ENCODE data around the gene RELT. TPM values are rescaled to one million over a fixed set of nuclear protein-coding genes. Genes with fewer than 3 reads are reported as not detected.

The RELT gene
- total RNA-seq, 2 donors from 2014 or later, result 139 to 169 TPM

DNA sequence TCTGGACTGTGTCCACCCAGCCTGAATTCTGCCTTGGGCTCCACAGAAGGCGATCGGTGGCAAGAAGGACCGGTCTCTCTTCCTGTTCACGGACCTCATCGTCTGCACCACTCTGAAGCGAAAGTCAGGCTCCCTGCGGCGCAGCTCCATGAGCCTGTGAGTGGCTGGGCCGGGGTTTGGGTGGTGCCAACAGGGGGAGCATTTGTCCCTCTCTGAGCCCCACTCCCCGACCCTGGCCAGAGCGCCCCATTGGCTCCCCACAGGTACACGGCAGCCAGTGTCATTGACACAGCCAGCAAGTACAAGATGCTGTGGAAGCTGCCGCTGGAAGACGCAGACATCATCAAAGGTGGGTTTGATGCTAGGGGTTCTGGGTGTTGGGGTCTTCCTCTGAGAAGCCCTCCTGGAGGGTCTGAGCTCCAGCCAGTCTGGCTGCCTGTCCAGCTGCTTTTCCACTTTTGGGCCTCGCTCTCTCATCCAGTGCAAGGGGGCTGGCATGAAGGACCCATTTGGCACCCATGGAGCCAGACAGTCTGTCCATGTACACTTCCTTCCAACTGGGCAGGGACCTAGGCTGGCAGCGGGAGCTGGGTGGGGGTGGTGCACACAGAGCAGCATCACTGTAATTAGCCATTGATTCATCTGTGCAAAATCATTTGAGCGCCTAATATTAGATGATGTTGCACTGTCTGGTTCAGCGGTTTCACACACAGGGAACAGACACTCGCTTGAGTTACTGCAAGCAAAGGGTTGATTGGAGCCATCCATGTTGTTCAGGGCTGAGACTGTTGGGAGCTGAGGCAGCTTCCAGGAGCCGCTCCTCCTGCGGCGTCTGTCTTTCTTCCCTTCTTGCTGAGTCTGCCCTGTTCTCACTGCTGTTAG, 19.0 kb upstream of the RELT start:
- H3K9me3 ChIP-seq (ENCODE audit: control insufficient read depth, low read length, poor library complexity, severe bottlenecking), result no peaks in the 10 kb centered on the region
- peaks cover 11% of the 10 kb centered on the region for H3K4me1 Mint-ChIP-seq
- no peak overlapping the region for H3K27ac Mint-ChIP-seq
- H3K27me3 Mint-ChIP-seq, result no peaks in the 10 kb centered on the region
- DNase-seq (no peak), ATAC-seq (no peak)
- H3K4me3 Mint-ChIP-seq, result no peak overlapping the region
- H3K36me3 Mint-ChIP-seq (ENCODE audit: low read depth), result peaks cover 2% of the 10 kb centered on the region

DNA sequence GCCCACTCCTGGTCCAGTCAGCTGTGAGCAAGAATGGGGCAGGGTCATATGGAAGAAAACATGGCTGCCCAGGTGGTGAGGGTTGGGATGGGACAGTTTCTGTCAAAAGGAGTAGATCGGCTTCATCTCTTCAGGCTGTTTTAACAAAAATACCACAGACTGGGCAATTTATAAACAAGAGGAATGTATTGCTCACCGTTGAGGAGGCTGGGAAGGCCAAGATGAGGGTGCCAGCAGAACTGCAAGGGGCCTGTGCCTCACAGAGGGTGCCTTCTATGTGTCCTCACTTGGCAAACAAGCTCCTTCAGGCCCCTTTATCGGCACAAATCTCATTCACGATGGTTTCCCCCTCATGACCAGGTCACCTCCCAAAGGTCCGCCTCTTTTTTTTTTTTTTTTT, 18.1 kb upstream of the RELT start:
- Mint-ChIP-seq H3K27ac (no peak overlapping the region), H3K4me1 (peaks cover 8% of the 10 kb centered on the region), H3K27me3 (no peaks in the 10 kb centered on the region), H3K36me3 (ENCODE audit: low read depth) (peaks cover 2% of the 10 kb centered on the region), H3K4me3 (no peak overlapping the region)
- ATAC-seq (no peak), DNase-seq (no peak)
- H3K9me3 ChIP-seq (ENCODE audit: control insufficient read depth, low read length, poor library complexity, severe bottlenecking), result no peaks in the 10 kb centered on the region

DNA sequence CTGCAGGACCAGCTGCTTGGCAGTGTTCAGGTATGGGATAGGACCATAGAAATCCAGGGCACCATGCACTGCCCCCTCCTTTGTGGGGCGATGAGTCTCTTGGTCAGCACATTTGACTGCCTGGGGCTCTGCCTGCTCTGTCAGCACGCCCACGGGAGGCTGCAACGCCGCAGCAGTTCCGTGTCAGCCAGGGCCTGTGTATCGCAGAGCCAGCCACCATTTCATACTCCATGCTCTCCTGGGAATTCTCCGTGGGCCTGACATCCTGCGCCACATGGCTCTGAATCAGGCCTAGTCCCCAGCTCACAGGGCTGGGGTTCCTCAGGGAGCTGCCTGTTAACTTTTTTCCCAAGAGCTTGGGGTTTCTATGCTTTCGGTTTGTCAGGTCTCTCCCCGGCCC, 16.9 kb upstream of the RELT start:
- Mint-ChIP-seq H3K4me3 (no peak overlapping the region), H3K27ac (no peak overlapping the region)
- ATAC-seq, result no peak

GRCh38 chr11:73359930-73360742, 16.1 kb upstream of the RELT start:
- ATAC-seq, result peak; percentile 67
- DNase-seq, result no peak
- Mint-ChIP-seq H3K27me3 (no peaks in the 10 kb centered on the region), H3K4me1 (peaks cover 6% of the 10 kb centered on the region), H3K36me3 (ENCODE audit: low read depth) (peaks cover 2% of the 10 kb centered on the region), H3K27ac (no peak overlapping the region), H3K4me3 (no peak overlapping the region)
- H3K9me3 ChIP-seq (ENCODE audit: control insufficient read depth, low read length, poor library complexity, severe bottlenecking), result no peaks in the 10 kb centered on the region

More for the DNA sequence above, 16.9 kb upstream of the RELT start:
- no peak for DNase-seq
- Mint-ChIP-seq H3K27me3 (no peaks in the 10 kb centered on the region), H3K36me3 (ENCODE audit: low read depth) (peaks cover 2% of the 10 kb centered on the region), H3K4me1 (peaks cover 6% of the 10 kb centered on the region)
- H3K9me3 ChIP-seq (ENCODE audit: control insufficient read depth, low read length, poor library complexity, severe bottlenecking), result no peaks in the 10 kb centered on the region

DNA sequence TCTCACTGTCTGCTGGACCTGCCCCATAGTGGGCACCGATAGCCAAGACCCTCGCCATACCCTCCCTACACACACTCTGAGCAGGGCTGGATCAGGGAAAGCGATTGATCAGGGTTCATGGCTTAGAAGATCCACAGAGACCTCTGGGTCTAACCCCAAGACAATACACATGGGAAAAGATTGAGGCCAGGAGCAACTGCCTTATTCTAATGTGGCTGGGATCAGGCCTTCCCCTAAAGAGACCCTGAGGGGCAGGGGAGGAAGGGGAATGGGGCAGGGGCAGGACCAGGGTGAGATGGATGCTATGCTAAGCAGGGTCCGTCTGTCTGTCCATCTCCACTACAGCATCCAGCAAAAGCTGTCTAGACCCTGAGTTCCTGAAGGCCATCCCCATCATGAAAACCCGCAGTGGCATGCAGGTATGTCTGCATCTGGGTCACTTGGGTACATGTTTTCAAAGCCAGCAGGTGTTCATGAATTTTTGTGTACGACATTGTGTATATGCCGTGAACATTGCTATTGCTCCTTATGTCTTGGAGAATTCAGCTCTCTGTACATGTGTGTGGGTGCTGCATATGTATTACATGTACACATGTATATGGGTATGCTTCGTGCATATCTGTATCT, 15.3 kb upstream of the RELT start:
- H3K4me1 Mint-ChIP-seq, result peaks cover 9% of the 10 kb centered on the region
- no peaks in the 10 kb centered on the region for H3K27me3 Mint-ChIP-seq
- H3K36me3 Mint-ChIP-seq (ENCODE audit: low read depth), result peaks cover 2% of the 10 kb centered on the region
- no peak for DNase-seq
- H3K27ac Mint-ChIP-seq, result no peak overlapping the region
- ATAC-seq, result no peak
- no peaks in the 10 kb centered on the region for H3K9me3 ChIP-seq (ENCODE audit: control insufficient read depth, low read length, poor library complexity, severe bottlenecking)
- H3K4me3 Mint-ChIP-seq, result no peak overlapping the region

GRCh38 chr11:73361953-73362776, 14.0 kb upstream of the RELT start:
- DNase-seq (no peak), ATAC-seq (no peak)
- H3K9me3 ChIP-seq (ENCODE audit: control insufficient read depth, low read length, poor library complexity, severe bottlenecking), result no peaks in the 10 kb centered on the region
- H3K4me1 Mint-ChIP-seq, result peaks cover 19% of the 10 kb centered on the region
- peak overlapping the region; percentile 51 for H3K27ac Mint-ChIP-seq
- H3K27me3 Mint-ChIP-seq, result no peaks in the 10 kb centered on the region
- peaks cover 2% of the 10 kb centered on the region for H3K36me3 Mint-ChIP-seq (ENCODE audit: low read depth)
- H3K4me3 Mint-ChIP-seq, result no peak overlapping the region

DNA sequence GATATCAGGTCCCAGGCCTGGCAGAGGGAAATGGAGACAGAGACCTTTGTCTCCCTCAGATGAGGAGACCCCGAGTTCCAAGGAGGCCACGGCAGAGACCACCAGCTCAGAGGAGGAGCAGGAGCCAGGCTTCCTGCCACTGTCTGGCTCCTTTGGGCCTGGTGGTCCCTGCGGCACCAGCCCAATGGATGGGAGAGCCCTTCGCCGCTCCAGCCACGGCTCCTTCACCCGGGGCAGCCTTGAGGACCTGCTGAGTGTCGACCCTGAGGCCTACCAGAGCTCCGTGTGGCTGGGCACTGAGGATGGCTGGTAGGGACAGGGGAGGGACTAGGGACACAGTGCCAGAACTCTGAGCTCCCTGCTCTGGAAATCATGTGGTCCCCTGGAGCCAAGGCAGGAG, 13.1 kb upstream of the RELT start:
- peak overlapping the region; percentile 51 for H3K27ac Mint-ChIP-seq
- ATAC-seq, result no peak
- no peak overlapping the region for H3K4me3 Mint-ChIP-seq
- peaks cover 2% of the 10 kb centered on the region for H3K36me3 Mint-ChIP-seq (ENCODE audit: low read depth)
- H3K9me3 ChIP-seq (ENCODE audit: control insufficient read depth, low read length, poor library complexity, severe bottlenecking), result no peaks in the 10 kb centered on the region
- H3K4me1 Mint-ChIP-seq, result peaks cover 19% of the 10 kb centered on the region
- DNase-seq, result no peak
- H3K27me3 Mint-ChIP-seq, result no peaks in the 10 kb centered on the region

DNA sequence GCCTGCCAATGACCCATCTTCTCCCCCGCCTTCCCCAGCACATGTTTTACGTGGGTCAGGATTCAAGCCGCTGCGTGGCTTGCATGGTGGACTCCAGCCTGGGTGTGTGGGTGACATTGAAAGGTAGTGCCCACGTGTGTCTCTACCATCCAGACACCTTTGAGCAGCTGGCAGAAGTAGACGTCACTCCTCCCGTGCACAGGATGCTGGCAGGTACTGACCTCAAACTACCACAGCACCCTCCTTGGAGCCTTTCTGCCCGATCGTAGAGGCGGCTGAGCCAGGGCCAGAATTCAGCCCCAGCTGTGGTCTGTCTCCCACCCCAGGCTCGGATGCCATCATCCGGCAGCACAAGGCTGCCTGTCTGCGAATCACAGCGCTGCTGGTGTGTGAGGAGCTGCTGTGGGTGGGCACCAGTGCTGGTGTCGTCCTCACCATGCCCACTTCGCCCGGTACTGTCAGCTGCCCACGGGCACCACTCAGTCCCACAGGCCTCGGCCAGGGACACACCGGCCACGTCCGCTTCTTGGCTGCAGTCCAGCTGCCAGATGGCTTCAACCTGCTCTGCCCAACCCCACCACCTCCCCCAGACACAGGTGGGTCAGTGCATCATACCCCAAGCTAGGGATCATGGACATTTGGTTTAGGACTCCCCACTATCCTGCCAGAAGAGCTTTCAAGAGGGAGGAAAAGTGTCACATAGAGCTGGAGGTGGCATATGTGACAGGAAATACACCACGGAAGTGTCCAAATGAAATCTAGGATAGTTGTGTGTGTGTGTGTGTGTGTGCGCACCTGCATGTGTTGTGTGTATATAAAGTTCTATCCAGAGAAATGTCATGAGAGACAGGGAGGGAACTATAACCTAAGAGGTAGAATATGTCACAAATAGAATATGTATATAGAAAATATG, 10.6 kb upstream of the RELT start:
- Mint-ChIP-seq H3K4me3 (peak overlapping the region; percentile 52), H3K27ac (peak overlapping the region; percentile 99), H3K27me3 (no peaks in the 10 kb centered on the region), H3K4me1 (peaks cover 23% of the 10 kb centered on the region), H3K36me3 (ENCODE audit: low read depth) (no peaks in the 10 kb centered on the region)
- H3K9me3 ChIP-seq (ENCODE audit: control insufficient read depth, low read length, poor library complexity, severe bottlenecking), result no peaks in the 10 kb centered on the region
- ATAC-seq (peak; percentile 32), DNase-seq (no peak)

- no peaks in the 10 kb centered on the region for H3K36me3 Mint-ChIP-seq (ENCODE audit: low read depth)
These were observed 10.0 kb upstream of the RELT start for GRCh38 chr11:73366265-73366610.

DNA sequence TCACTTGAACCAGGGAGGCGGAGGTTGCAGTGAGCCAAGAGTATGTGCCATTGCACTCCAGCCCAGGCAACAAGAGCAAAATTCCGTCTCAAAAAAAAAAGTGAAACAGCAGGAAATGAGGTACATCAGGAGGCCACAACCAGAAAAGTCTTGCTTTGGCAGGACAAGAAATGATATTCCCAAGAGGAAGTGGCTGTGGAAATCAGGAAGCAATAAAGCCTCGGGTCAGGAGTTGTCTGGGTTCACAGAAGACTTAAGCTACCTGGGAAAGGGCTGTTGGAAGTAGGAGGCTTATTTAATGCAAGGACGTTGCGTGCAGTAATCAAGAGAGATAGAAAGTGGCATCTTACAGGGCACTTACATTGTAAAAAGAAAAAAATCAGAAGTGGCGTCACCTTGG, 9.2 kb upstream of the RELT start:
- H3K27me3 Mint-ChIP-seq, result no peaks in the 10 kb centered on the region
- DNase-seq, result no peak
- no peak for ATAC-seq
- H3K27ac Mint-ChIP-seq, result peak overlapping the region; percentile 99
- H3K9me3 ChIP-seq (ENCODE audit: control insufficient read depth, low read length, poor library complexity, severe bottlenecking), result no peaks in the 10 kb centered on the region
- peaks cover 21% of the 10 kb centered on the region for H3K4me1 Mint-ChIP-seq
- H3K36me3 Mint-ChIP-seq (ENCODE audit: low read depth), result no peaks in the 10 kb centered on the region
- peak overlapping the region; percentile 64 for H3K4me3 Mint-ChIP-seq

More at GRCh38 chr11:73366265-73366610, 10.0 kb upstream of the RELT start:
- DNase-seq (no peak), ATAC-seq (peak; percentile 92)
- Mint-ChIP-seq H3K4me3 (peak overlapping the region; percentile 52), H3K27ac (peak overlapping the region; percentile 99), H3K27me3 (no peaks in the 10 kb centered on the region), H3K4me1 (peaks cover 23% of the 10 kb centered on the region)
- no peaks in the 10 kb centered on the region for H3K9me3 ChIP-seq (ENCODE audit: control insufficient read depth, low read length, poor library complexity, severe bottlenecking)

- no peaks in the 10 kb centered on the region for H3K36me3 Mint-ChIP-seq (ENCODE audit: low read depth)
- no peak overlapping the region for H3K4me3 Mint-ChIP-seq
- peak overlapping the region; percentile 99 for H3K27ac Mint-ChIP-seq
- H3K9me3 ChIP-seq (ENCODE audit: control insufficient read depth, low read length, poor library complexity, severe bottlenecking), result no peaks in the 10 kb centered on the region
- H3K27me3 Mint-ChIP-seq, result no peaks in the 10 kb centered on the region
- peaks cover 21% of the 10 kb centered on the region for H3K4me1 Mint-ChIP-seq
- DNase-seq (no peak), ATAC-seq (no peak)
These were observed 8.6 kb upstream of the RELT start for GRCh38 chr11:73367482-73368024.

Data from T-helper 17 cell (primary cell).